ENCODE measurements around the gene KARS1.

DNA sequence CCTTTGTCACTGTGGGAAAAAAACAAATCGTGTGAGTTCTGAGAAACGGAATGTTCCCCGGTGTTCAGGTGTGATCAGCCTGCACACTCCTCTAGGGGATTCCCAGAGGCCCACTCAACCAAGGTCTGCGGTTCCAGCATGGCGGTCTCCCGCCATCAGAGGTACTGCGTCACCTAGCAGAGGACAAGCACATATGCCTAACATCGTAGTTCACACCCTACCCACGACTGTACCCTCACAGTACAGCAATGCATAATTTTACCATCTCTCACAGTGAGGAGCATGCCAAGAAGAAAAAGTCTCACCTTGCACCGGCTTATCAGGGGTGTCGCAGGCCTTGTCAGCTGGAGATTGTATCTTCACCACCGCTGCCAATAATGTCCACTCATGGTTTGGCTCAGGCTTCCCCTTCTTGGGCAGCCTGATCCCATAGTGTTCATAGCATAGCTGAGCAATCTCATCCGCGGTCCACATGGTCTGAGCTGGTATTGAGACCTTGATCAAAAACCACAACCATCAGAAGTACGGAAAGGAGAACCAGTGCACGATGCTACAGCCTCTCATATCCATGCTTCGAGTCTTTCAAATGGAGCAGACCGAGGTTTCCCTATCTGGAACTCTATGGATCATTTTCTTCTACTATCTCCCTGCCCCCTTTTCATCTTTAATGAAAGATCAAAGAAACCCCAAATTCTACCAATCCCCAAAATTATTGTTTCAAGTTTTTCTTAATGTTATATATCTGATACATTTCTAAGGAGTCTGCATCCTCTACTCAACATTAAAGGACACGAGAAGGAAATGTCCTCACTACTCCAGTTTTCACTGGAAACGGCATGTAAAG, 26.9 kb downstream of the KARS1 start:
- TF ChIP-seq, protein P1, sequence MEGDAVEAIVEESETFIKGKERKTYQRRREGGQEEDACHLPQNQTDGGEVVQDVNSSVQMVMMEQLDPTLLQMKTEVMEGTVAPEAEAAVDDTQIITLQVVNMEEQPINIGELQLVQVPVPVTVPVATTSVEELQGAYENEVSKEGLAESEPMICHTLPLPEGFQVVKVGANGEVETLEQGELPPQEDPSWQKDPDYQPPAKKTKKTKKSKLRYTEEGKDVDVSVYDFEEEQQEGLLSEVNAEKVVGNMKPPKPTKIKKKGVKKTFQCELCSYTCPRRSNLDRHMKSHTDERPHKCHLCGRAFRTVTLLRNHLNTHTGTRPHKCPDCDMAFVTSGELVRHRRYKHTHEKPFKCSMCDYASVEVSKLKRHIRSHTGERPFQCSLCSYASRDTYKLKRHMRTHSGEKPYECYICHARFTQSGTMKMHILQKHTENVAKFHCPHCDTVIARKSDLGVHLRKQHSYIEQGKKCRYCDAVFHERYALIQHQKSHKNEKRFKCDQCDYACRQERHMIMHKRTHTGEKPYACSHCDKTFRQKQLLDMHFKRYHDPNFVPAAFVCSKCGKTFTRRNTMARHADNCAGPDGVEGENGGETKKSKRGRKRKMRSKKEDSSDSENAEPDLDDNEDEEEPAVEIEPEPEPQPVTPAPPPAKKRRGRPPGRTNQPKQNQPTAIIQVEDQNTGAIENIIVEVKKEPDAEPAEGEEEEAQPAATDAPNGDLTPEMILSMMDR (IDR thresholded peaks at IDR 0.05) = no peak
- TF ChIP-seq POLR2A (IDR thresholded peaks at IDR 0.05) = no peak

All from heart left ventricle (tissue), 13 donors.